Measurements from ENCODE around the gene NSMCE3.

GRCh38 chr15:29252234-29252633, 17.4 kb downstream of the NSMCE3 start:
- no peak for TF ChIP-seq CTCF (IDR thresholded peaks at IDR 0.05)
- no peak for TF ChIP-seq POLR2A (IDR thresholded peaks at IDR 0.05)
